Testis (tissue), 2 donors: ENCODE measurements around the gene RALGPS1.

Source experiments
- POLR2A ChIP-seq: fragments of 450-650 bp; IDR thresholded peaks from one replicate; pipeline ENCODE4 v1.6.1; 2017; ENCODE audit warnings: antibody characterized with exemption, mild to moderate bottlenecking, moderate library complexity
- TF ChIP-seq, protein P1 (sequence below), 3 experiments: fragments of 450-650 bp in 2 of 3; fragments of 200-600 bp in 1 of 3; sonication (generic) in 1 of 3; IDR thresholded peaks; one replicate each; pipeline ENCODE4 v1.5.1; 2016 to 2019; ENCODE audit warnings: antibody characterized with exemption in 3 of 3, mild to moderate bottlenecking in 2 of 3, moderate library complexity in 1 of 3

DNA sequence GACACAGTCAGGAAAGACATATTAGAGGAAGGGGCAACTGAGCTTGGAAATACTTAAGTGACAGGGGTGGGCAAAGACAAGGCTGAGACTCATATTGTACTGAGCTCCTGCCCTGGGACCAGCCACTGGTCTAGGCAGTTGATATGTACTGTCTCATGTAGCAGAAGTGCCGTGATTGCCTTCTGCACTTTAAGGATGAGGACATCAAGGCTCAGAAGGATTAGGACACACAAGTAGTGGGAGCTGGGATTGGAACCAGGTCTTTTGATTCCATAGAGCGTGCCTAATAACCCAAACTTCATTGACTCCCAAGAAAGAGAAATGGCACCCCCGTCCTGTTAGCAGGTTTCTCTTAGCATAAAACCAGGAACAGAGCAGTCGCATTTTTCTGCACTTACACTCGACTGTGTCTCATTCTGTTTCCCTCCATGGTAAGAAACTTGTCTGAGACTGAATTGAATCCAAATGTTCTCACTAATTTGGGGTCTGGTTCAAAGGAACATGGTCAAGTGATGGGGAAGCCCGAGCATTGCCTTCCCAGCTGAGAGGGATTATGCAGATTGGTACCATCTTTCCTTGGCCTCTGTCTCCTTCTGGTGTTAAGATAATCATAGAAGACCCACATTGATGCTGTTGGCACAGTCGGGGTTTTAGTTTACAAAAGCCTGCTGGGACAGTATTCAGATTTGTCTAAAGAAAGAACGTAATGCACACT, 137.5 kb downstream of the RALGPS1 start:
- TF ChIP-seq, protein P1, sequence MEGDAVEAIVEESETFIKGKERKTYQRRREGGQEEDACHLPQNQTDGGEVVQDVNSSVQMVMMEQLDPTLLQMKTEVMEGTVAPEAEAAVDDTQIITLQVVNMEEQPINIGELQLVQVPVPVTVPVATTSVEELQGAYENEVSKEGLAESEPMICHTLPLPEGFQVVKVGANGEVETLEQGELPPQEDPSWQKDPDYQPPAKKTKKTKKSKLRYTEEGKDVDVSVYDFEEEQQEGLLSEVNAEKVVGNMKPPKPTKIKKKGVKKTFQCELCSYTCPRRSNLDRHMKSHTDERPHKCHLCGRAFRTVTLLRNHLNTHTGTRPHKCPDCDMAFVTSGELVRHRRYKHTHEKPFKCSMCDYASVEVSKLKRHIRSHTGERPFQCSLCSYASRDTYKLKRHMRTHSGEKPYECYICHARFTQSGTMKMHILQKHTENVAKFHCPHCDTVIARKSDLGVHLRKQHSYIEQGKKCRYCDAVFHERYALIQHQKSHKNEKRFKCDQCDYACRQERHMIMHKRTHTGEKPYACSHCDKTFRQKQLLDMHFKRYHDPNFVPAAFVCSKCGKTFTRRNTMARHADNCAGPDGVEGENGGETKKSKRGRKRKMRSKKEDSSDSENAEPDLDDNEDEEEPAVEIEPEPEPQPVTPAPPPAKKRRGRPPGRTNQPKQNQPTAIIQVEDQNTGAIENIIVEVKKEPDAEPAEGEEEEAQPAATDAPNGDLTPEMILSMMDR (IDR thresholded peaks at IDR 0.05) = no peak
- no peak for TF ChIP-seq POLR2A
